SKM-1 (cell line): Measurements from ENCODE around the gene RASSF4.

Source experiments
- DNase-seq: peaks from one replicate; lab custom pipeline; 2025; ENCODE audit not compliant: unreplicated experiment; lab: John Stamatoyannopoulos, UW

RASSF4 gene

DNA sequence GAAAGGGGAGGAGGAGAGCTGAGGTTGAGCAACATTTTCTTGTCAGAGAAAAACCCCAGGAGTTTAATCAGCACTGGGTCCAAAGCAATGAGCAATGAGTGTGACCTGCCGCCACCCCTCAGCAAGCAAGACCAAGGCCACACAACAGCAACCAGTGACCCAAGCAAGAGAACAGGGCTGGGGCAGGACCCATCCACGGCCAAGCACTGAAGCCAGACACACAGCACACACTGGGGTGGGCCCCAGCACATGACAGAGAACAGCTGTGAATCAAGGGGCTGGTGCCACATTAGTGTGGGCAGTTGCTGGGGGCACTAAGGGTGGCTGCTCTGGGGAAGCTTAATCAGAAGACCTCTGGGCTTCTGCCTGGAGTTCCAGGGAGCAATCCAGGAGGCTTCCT, 32.2 kb upstream of the RASSF4 start:
- no peak for DNase-seq

DNA sequence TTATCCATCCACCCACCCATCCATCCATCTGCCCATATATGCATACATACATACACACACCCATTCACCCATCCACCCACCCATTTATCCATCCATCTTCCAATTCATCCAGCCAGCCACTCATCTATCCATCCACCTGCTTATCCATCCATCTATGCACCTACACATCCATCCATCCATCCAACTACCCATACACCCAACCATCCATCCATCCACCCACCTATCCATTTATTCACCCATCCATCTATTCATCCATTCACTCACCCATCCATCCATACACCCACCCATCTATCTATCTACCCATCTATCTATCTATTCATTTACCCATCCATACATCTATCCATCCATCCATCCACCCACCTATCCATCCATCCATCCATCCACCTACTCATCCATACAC, 31.1 kb upstream of the RASSF4 start:
- no peak for DNase-seq

DNA sequence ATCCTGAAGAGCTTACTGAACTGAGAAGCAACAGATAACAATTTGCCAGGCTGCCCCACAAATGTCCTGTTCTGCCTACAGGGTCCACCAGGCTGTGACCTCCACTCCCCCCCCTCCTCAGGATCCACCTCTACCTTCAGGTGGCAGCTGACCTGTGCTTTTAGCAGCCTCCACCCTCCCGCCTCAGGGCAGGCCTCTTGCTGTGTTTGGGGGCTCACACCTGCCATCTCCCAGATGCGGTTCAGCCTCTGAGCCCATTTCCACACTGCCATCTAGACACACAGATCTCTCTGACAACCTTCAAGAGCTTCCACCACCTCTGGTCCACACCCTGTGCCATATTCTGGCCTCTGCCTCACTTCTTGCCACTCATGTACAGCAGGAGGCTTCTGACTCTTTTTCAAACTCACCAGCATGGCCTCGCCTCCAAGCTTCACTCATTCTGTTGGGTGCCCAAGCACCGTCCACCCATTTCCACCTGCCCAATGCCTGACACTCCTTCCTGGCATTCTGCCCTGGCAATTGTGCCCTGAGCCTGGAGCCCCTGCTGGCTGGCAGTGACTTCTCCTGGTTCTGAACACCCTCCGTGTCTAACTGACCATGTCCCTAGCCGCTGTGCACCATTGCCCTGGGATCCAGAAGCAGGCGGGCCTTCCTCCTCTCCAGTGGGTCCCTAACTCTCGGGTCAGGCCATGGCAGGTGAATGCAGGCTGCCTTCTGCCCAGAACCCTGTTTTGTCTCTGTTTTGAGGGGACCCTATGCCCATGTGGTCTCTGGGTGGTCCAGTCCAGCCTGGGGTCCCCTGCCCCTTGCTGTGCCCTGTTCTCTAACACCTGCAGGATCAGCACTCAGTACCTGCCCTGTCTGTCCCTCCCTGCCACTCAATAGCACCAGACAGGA, 30.0 kb upstream of the RASSF4 start:
- DNase-seq: no peak

DNA sequence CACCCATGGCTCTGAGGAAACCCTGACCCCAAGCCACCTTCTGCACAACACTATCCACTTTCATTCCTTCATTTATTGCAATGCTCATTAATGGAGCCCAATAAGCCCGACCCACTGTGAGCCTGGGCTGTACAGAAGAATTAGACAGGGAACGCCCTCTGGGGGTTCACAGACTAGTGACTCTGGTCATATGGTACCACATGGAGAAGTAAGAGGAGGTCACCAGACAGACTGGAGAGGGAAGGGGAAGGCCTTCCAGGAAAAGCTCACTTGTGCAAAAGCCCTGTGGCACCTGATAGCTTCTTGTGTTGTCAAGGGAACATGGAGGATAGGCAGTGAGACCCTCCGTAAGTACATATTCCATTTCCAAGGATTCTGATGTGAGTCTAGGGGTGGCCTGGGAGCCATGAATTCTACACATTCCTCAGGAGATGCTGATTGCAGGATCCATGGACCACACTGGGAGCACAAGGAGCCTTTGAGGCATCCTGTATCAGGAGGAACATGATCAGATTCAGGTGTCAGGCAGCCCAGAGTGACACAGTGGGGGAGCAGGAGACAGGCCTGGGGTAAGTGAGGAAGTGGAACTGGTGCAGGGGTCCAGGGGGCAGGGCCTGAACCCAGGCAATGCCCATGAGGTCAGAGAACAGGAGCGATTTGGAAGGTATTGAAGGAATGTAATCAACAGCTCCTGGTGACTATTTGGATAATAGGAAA, 28.5 kb upstream of the RASSF4 start:
- no peak for DNase-seq

DNA sequence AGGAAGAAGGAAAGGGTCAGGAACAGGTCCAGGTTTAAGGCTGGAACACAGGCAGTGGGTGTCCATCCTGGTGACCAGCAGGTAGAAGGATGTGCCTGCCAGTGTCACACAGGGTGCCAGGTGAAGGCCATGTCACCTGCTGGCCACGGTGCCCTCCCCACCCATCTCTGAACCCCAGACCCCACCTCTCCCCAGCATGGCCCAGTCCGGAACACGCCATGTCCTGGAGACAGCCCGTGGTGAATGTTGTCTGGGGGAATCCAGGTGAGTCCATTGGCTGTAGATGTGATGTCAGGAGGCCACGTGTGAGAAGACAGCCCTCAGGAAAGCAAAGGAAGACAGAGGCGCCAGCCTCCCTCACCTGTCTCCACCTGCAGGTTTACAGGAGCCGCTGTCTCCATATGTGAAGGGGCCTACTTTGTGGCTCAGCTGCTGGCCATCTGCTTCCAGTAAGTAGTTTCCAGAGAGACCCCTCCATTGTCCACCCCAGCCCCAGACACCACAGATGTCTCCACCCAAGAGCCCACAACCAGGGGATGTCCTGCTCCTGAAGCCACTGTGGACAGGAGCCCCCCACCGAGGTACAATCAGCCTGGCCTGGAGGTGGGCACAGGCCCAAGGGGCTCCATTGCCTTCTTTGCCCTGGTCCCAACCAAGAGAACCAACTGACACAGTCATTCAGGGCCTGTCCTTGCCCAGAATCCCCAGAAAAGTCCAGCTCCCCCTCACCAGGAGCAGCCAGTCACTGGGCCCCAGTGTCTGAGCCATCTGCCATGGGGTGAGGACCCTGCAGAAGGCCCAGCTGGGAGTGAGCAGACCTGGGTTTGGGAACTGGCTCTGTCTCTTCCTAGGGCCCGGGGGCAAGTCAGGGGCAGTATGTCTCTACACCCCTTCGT, 27.7 kb upstream of the RASSF4 start:
- no peak for DNase-seq

DNA sequence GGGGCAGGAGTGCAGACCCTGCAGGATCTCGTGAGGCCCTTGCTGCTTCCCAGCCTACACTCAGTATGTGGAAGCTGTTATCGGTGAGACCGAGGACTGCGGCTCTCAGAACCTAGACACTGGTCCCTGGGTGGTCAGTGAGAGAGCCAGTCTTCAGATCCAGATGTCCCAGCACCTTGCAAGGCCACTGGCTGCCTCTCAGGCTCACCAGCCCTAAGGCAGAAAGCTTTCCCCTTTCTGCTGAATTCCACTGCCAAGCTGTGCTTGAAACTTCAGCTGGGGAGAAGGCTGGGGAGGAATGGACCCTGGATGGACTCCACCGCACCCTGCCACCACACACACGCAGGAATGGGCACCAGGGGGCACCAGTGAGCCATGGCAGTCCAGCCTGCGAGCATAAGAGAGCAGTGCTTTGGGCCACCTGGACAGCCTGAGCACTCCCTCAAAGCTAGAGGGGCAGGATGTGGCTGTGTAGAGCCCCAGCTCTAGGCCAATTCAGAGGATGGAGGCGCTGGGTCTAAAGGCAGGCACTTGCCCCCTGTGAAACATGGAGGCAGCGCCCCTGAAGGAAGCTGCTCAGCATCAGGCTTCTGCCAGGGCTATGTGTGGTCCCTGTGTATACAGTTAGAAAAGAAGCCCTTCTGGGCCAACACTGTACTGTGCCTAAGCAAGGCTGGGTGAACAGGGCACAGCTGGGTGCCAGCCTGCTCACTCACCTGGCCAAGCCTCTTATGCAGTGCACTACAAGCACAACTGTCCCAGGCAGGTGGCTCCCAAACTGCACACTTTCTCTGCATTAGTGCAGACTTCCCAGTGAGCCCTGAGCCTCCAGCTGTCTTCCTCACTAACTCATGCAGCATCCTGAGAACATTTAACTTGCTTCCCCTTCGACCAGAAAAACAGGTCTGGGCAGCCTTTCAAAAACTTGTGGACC, 26.8 kb upstream of the RASSF4 start:
- DNase-seq: peak; percentile 81

DNA sequence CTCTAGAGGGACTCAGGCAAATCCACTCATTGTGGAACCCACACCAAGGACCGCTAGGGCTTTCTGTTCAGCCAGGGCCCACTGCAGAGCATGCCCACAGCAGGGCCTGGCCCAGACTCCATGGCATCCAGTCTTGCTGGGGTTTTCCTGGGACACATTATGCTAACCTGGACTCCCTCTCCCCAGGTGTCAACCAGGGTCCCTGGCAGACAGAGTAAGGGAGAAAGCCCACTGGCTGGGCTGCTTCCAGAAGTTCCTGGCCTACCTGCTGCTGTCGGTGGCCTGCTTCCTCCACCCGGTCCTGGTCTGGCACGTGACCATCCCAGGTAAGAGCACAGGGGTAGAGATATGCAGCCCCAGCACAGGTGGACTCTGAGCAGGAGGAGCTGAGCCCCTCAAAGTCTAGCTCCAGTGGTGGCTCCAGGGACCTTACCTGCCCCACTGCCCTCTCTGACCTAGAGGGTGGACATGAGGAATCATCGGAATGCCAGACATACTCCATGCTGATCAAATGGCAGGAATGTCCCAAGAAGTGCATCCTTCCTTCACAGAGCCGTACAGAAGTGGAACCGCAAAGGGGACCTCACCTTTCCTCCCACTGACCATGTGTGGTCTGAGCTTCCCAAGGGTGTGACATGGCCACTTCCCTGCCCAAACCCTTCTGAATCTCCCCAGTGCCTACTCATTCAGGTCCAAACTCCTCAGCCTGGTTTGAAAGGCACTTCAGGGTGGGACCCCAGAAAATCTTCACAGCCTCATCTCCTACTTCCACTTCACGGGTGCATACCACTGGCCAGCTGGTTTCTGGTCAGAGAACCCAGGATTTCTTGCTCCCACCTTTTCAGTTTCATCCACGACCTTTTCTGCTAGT, 25.9 kb upstream of the RASSF4 start:
- no peak for DNase-seq

DNA sequence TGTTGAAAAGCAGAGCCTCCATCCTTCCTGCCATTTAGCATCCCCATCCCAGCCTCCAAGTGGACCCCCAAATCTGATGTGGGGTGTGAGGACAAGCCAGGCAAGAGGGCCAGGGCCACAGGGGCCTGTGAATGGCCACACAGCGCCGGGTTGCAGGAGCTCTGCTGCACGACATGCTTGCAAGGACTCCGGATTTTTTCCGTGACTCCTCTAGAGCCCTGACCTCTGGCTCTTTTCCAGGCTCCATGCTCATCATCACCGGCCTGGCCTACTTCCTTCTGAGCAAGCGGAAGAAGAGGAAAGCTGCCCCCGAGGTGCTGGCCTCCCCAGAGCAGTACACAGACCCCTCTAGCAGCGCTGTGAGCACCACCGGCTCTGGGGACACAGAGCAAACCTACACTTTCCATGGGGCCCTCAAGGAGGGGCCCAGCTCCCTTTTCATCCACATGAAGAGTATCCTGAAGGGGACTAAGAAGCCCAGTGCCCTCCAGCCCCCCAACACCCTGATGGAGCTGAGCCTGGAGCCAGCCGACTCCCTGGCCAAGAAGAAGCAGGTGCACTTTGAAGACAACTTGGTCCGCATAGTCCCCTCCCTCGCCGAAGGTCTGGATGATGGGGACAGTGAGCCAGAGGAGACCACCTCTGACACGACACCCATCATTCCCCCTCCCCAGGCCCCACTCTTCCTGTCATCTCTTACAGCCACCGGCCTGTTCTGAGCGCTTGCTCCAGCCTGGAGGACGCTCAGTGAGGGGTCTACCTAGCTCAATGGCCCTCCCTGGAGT, 25.0 kb upstream of the RASSF4 start:
- DNase-seq: no peak

DNA sequence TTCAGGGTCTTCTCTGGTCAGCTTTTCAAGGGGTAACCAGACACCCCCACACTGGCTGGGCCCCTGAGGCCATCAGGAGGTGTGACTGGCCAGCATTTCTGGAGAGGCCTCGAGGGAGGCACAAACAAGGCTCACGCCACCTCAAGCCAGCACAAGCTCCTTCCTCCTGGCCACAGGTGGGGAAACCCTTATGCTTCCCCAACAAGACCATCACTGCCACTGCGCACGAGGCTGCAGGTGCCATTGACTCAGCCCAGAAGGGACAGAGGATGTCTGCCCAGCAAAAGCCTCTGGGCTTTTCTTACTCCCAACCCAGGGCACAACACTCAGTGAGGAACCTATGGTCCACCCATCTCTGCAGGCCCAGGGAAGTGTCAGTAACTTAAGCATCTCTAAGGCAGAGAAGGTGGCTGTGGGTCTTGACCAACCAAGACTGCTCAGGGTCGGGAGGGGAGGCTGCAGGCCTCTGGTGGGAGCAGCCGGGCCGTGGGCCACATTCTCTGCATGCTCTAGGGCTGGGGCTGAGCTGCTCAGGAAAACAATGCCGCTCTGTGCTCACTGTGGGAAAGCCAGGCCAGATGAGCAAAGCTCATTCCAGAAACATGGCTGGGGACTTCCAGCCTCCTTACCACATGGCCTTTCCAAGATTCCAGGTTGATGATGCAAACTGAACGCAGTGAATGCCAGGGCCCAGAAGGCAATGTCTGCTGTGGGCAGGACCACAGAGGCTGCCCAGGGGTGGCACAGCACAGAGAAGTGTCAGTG, 24.2 kb upstream of the RASSF4 start:
- no peak for DNase-seq

DNA sequence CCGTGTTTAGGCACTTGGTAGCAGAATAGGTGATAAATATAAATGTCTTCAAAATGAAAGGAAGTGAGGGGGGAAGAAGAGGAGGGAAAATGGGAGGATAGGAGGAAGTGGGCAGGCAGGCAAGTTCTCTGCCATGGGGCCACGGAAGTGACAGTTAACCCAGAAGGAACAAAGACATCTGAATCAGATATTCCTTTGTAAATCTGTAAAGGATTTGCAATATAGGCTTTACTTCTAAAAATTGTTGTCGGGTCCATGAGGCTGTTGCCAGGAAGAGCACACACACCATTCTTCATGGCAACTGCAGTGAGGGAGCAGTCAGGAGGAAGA, 23.7 kb upstream of the RASSF4 start:
- DNase-seq: peak; percentile 38

DNA sequence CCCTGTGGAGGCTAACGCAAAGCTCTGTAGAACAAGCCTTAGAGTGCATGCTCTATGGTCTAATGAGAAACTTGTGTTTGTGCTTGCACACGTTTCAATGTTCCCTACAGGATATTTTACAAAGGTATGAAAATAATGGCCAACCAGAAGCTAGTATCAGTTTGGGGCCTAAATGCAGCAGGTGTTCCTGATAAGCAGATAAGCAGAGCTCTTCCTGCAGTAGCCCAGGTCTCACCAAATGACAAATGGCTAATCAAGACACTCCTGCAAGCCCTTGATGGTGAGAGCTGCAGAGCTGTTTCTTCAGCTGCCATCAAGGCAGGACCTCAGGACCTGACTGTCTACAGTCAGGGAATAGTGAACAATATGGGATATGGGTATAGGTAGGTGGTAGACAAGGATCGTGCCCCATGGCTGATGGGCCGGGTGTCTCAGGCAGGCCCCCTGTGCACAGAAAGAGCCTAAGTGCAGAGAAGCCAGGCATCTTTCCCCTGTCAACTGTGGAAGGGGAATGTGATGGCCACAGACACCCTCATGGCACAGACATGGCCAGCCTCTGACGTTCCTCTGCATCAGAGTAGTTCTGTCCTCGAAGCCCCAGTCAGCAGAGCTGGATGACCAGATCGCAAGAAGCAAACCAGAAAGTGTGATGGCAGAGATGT, 23.2 kb upstream of the RASSF4 start:
- no peak for DNase-seq

DNA sequence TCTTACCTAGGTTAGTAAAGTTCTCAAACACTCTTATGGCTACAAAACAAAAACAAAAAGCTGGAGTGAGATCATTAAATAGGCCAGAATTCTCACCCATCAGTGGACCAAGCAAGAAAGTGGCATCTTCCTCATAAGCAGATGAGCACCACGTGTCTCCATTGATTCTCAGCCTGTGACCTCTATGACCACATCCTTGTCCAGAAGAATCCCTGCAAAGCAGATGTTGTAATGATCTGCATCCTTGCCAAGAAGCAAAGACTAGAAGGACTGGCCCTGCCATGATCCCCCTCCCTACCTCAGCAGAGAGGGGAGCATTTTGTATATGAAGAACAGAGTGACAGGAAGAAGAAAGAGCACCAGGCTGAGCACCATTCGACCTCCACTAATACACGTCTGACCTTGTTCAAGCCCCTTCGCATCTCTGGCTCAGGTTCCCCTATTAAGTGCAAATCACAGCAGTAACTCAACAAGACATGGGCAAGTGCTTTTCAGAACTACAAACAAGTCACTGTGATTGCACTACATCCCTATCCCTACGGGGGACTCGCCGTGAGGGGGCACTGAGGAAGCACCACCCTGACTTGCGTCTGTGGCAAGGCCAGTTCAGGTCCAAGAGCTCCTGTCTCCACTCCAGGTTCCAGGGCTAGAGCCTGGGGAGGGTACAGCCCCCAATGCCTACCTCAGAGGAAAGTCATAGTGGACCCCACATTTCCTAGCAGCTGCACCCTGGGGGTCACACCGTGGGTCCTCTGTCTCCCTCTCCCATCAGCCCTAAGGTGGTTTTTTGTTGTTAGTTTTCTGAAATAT, 22.2 kb upstream of the RASSF4 start:
- no peak for DNase-seq

DNA sequence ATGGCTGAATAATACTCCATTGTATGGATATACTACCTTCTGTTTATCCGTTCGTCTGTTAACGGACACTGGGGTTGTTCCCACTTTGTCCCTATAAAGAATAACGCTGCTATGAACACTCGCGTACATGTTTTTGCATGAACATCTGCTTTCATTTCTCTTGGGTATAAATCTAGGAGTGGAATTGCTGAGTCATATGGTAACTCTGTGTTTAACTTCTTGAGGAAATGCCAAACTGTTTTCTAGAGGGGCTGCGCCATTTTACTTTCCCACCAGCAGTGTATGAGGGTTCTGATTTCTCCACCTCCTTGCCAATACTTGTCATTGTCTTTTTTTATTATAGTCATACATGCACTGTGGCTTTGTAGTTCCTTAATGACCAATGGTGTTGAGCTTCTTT, 20.6 kb upstream of the RASSF4 start:
- no peak for DNase-seq

DNA sequence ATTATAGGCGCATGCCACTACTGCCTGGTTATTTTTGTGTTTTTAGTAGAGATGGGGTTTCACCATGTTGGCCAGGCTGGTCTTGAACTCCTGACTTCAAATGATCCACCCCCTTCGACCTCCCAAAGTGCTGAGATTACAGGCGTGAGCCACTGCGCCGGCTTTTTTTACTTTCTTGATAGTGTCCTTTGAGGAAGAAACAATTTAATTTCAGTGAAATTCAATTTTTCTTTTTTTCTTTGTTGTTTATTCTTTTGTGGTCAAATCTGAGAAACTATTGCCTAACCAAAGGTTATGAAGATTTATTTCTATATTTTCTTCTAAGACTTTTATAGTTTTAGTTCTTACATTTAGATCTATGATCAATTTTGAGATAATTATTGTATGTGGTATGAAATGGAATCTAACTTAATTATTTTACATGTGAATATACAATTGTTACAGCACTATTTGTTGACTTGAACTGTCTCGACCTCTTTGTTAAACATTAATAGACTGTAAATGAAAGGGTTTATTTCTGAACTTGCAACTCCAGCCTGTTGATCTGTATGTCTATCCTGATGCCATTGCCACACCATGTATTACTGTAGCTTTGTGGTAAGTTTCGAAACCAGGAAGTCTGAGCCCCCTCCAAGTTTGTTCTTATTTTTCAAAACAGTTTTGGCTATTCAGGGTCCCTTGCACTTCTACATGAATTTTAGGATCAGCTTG, 19.8 kb upstream of the RASSF4 start:
- DNase-seq: peak; percentile 39

DNA sequence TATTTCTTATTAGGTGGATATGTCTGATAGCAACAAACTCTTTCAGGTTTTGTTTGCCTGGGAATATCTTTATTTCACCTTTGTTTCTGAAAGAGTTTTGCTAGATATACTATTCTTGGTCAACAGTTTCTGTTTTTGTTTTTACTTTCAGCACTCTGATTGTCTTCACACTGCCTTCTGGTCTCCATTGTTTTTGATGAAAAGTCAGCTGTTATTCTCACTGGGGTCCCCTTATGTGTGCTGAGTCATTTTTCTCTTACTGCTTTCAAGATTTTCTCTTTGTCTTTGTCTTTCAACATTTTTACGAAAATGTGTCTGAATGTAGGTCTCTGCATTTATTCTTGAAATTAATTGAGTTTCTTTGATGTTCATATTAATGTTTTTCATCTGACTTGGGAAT, 15.2 kb upstream of the RASSF4 start:
- DNase-seq: no peak

DNA sequence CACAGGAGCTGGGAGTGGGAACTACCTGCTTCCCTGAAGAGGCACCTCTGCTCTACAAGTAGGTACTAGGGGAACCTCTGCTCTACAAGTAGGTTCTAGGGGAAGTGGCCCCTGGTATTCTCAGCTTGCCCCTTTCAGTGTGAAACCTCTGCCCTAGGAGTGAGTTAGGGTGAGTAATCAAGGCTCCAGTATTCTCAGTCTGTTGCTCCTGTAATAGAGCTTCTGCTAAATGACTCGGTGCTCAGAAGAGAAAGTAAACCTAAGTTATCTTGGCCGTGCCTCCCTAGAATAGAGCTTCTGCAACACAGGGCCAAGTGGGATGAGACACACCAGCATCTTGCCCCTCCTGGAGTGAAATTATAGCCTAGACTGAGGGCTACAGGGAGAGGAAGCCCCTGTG, 13.4 kb upstream of the RASSF4 start:
- no peak for DNase-seq
